Measurements from ENCODE around the gene CSNK2A2. TPM values are rescaled to one million over a fixed set of nuclear protein-coding genes. Genes with fewer than 3 reads are reported as not detected.
A peak's percentile ranks its signal among the peaks of the same experiment; 100 is the strongest.

The CSNK2A2 gene
- total RNA-seq, 5 donors from 2014 or later (not counting 1 experiment from before 2014, with no cell fraction given) = 51.9 to 62.4 (median 55.0) TPM

GRCh38 chr16:58195344-58195743 lies 2.6 kb downstream of the CSNK2A2 start:
- no peak overlapping the region for H3K4me3 ChIP-seq (ENCODE audit: control insufficient read depth in 1 of 2, extremely low read depth in 1 of 2, low read length in 1 of 2)
- Mint-ChIP-seq H3K36me3 (peaks cover 47% of the 10 kb centered on the region), H3K4me1 (peaks cover 65 to 72% (median 70%) of the 10 kb centered on the region in 3 donors), H3K27me3 (peaks cover 0 to 5% of the 10 kb centered on the region in 2 donors), H3K9me3 (no peaks in the 10 kb centered on the region), H3K4me3 (peak overlapping the region in 2 of 3 donors; percentile 0 to 4), H3K27ac (no peak overlapping the region)
- WGBS (ENCODE audit: insufficient coverage) = 90% methylated on average over 3 of the region's 4 CpGs
- ATAC-seq (replicated peaks in 1 of 4) = no peak
- no peak overlapping the region for H3K27ac ChIP-seq (ENCODE audit: low read length)
- H3K36me3 ChIP-seq (ENCODE audit: control insufficient read depth in 2 of 2, extremely low read depth in 1 of 2, insufficient read depth in 1 of 2, low read length in 1 of 2) = peaks cover 0 to 46% of the 10 kb centered on the region in 2 donors
- CTCF ChIA-PET = interaction anchor here (0.7 to 1.0 kb wide), 3 partner anchors 48 to 95 kb away, joined by 3 to 7 read pairs (median 4); partner anchors contain the start of gene CFAP20 (in 1 of the 2)
- peaks cover 0 to 3% of the 10 kb centered on the region in 2 experiments for H3K27me3 ChIP-seq (replicated peaks in 1 of 2; ENCODE audit: control insufficient read depth in 2 of 2, extremely low read depth in 1 of 2, insufficient read depth in 2 of 2, low read length in 1 of 2)
- POLR2A ChIA-PET = no interaction called here
- H3K9me3 ChIP-seq = no peaks in the 10 kb centered on the region
- DNase-seq = no peak
- peaks cover 9 to 18% of the 10 kb centered on the region in 2 experiments for H3K4me1 ChIP-seq (ENCODE audit: control insufficient read depth in 1 of 2, extremely low read depth in 1 of 2, insufficient read depth in 2 of 2, low read length in 2 of 2)

- Mint-ChIP-seq H3K27me3 (no peaks in the 10 kb centered on the region), H3K27ac (no peak overlapping the region), H3K9me3 (no peaks in the 10 kb centered on the region), H3K36me3 (peaks cover 52% of the 10 kb centered on the region), H3K4me3 (no peak overlapping the region), H3K4me1 (peaks cover 65 to 72% (median 71%) of the 10 kb centered on the region in 3 donors)
- Histone ChIP-seq H3K9me3 (no peaks in the 10 kb centered on the region), H3K4me3 (ENCODE audit: control insufficient read depth in 1 of 2, extremely low read depth in 1 of 2, low read length in 1 of 2) (no peak overlapping the region), H3K4me1 (ENCODE audit: control insufficient read depth in 1 of 2, extremely low read depth in 1 of 2, insufficient read depth in 2 of 2, low read length in 2 of 2) (peaks cover 9 to 18% of the 10 kb centered on the region in 2 experiments), H3K27ac (ENCODE audit: low read length) (no peak overlapping the region), H3K27me3 (replicated peaks in 1 of 2; ENCODE audit: control insufficient read depth in 2 of 2, extremely low read depth in 1 of 2, insufficient read depth in 2 of 2, low read length in 1 of 2) (peaks cover 0 to 3% of the 10 kb centered on the region in 2 experiments), H3K36me3 (ENCODE audit: control insufficient read depth in 2 of 2, extremely low read depth in 1 of 2, insufficient read depth in 1 of 2, low read length in 1 of 2) (peaks cover 0 to 48% of the 10 kb centered on the region in 2 donors)
- CTCF ChIA-PET = interaction anchor here (0.7 to 1.0 kb wide), 3 partner anchors 48 to 95 kb away, joined by 3 to 7 read pairs (median 4); partner anchors contain the start of gene CFAP20 (in 1 of the 2)
- no CpG with 5 or more reads among the region's 3 CpGs for WGBS (ENCODE audit: insufficient coverage)
- DNase-seq (no peak), ATAC-seq (replicated peaks in 1 of 4) (no peak)
- POLR2A ChIA-PET = no interaction called here
These were observed 3.1 kb downstream of the CSNK2A2 start for GRCh38 chr16:58194790-58195189.

- Histone ChIP-seq H3K4me3 (ENCODE audit: control insufficient read depth in 1 of 2, extremely low read depth in 1 of 2, low read length in 1 of 2) (no peak overlapping the region), H3K36me3 (ENCODE audit: control insufficient read depth in 2 of 2, extremely low read depth in 1 of 2, insufficient read depth in 1 of 2, low read length in 1 of 2) (peaks cover 0 to 83% of the 10 kb centered on the region in 2 donors), H3K27ac (ENCODE audit: low read length) (no peak overlapping the region), H3K27me3 (replicated peaks in 1 of 2; ENCODE audit: control insufficient read depth in 2 of 2, extremely low read depth in 1 of 2, insufficient read depth in 2 of 2, low read length in 1 of 2) (no peaks in the 10 kb centered on the region), H3K9me3 (no peaks in the 10 kb centered on the region), H3K4me1 (ENCODE audit: control insufficient read depth in 1 of 2, extremely low read depth in 1 of 2, insufficient read depth in 2 of 2, low read length in 2 of 2) (peaks cover 0 to 4% of the 10 kb centered on the region in 2 experiments)
- WGBS (ENCODE audit: insufficient coverage) = 100% methylated on average over 4 of the region's 10 CpGs
- no peak overlapping the region for H3K4me3 Mint-ChIP-seq
- no peaks in the 10 kb centered on the region for H3K27me3 Mint-ChIP-seq
- ChIA-PET CTCF (no interaction called here), POLR2A (no interaction called here)
- no peaks in the 10 kb centered on the region for H3K9me3 Mint-ChIP-seq
- DNase-seq = no peak
- no peak for ATAC-seq (replicated peaks in 1 of 4)
- no peak overlapping the region for H3K27ac Mint-ChIP-seq
- H3K36me3 Mint-ChIP-seq = peaks cover 72% of the 10 kb centered on the region
- peaks cover 30 to 35% (median 32%) of the 10 kb centered on the region in 3 donors for H3K4me1 Mint-ChIP-seq
These were observed 10.1 kb downstream of the CSNK2A2 start for GRCh38 chr16:58187665-58188421.

- H3K4me3 Mint-ChIP-seq = no peak overlapping the region
- H3K36me3 ChIP-seq (ENCODE audit: control insufficient read depth in 2 of 2, extremely low read depth in 1 of 2, insufficient read depth in 1 of 2, low read length in 1 of 2) = peaks cover 0 to 76% of the 10 kb centered on the region in 2 donors
- ChIA-PET POLR2A (no interaction called here), CTCF (no interaction called here)
- no peaks in the 10 kb centered on the region for H3K27me3 ChIP-seq (replicated peaks in 1 of 2; ENCODE audit: control insufficient read depth in 2 of 2, extremely low read depth in 1 of 2, insufficient read depth in 2 of 2, low read length in 1 of 2)
- H3K27ac ChIP-seq (ENCODE audit: low read length) = no peak overlapping the region
- no peaks in the 10 kb centered on the region for H3K27me3 Mint-ChIP-seq
- no peaks in the 10 kb centered on the region for H3K9me3 ChIP-seq
- peak overlapping the region in 1 of 2 donors; percentile 63 for H3K27ac Mint-ChIP-seq
- peaks cover 24 to 29% (median 29%) of the 10 kb centered on the region in 3 donors for H3K4me1 Mint-ChIP-seq
- H3K4me3 ChIP-seq (ENCODE audit: control insufficient read depth in 1 of 2, extremely low read depth in 1 of 2, low read length in 1 of 2) = no peak overlapping the region
- H3K9me3 Mint-ChIP-seq = no peaks in the 10 kb centered on the region
- H3K36me3 Mint-ChIP-seq = peaks cover 70% of the 10 kb centered on the region
- H3K4me1 ChIP-seq (ENCODE audit: control insufficient read depth in 1 of 2, extremely low read depth in 1 of 2, insufficient read depth in 2 of 2, low read length in 2 of 2) = peaks cover 0 to 4% of the 10 kb centered on the region in 2 experiments
- no peak for ATAC-seq (replicated peaks in 1 of 4)
- no peak for DNase-seq
These were observed 10.8 kb downstream of the CSNK2A2 start for GRCh38 chr16:58187092-58187491.

GRCh38 chr16:58186176-58186944 lies 11.5 kb downstream of the CSNK2A2 start:
- Histone ChIP-seq H3K36me3 (ENCODE audit: control insufficient read depth in 2 of 2, extremely low read depth in 1 of 2, insufficient read depth in 1 of 2, low read length in 1 of 2) (peaks cover 0 to 76% of the 10 kb centered on the region in 2 donors), H3K27ac (ENCODE audit: low read length) (no peak overlapping the region), H3K4me3 (ENCODE audit: control insufficient read depth in 1 of 2, extremely low read depth in 1 of 2, low read length in 1 of 2) (no peak overlapping the region), H3K4me1 (ENCODE audit: control insufficient read depth in 1 of 2, extremely low read depth in 1 of 2, insufficient read depth in 2 of 2, low read length in 2 of 2) (peaks cover 0 to 4% of the 10 kb centered on the region in 2 experiments), H3K9me3 (no peaks in the 10 kb centered on the region), H3K27me3 (replicated peaks in 1 of 2; ENCODE audit: control insufficient read depth in 2 of 2, extremely low read depth in 1 of 2, insufficient read depth in 2 of 2, low read length in 1 of 2) (no peaks in the 10 kb centered on the region)
- Mint-ChIP-seq H3K27me3 (no peaks in the 10 kb centered on the region), H3K4me3 (no peak overlapping the region), H3K9me3 (no peaks in the 10 kb centered on the region), H3K4me1 (peaks cover 19 to 26% (median 25%) of the 10 kb centered on the region in 3 donors), H3K36me3 (peaks cover 71% of the 10 kb centered on the region), H3K27ac (no peak overlapping the region)
- no peak for DNase-seq
- CTCF ChIA-PET = interaction anchor here in 1 of 2 donors (0.6 kb wide), 1 partner anchor 644 kb away, joined by 3 read pairs; the partner anchor contains the start of gene ADGRG5
- ATAC-seq (replicated peaks in 1 of 4) = no peak
- POLR2A ChIA-PET = no interaction called here
- WGBS (ENCODE audit: insufficient coverage) = 100% methylated on average over 2 of the region's 6 CpGs

GRCh38 chr16:58177353-58177710 lies 20.6 kb downstream of the CSNK2A2 start:
- no peaks in the 10 kb centered on the region for H3K9me3 Mint-ChIP-seq
- H3K4me3 Mint-ChIP-seq = peak overlapping the region in 1 of 3 donors; percentile 57
- H3K27me3 Mint-ChIP-seq = no peaks in the 10 kb centered on the region
- Histone ChIP-seq H3K4me1 (ENCODE audit: control insufficient read depth in 1 of 2, extremely low read depth in 1 of 2, insufficient read depth in 2 of 2, low read length in 2 of 2) (peaks cover 17% of the 10 kb centered on the region in 2 experiments), H3K9me3 (no peaks in the 10 kb centered on the region), H3K36me3 (ENCODE audit: control insufficient read depth in 2 of 2, extremely low read depth in 1 of 2, insufficient read depth in 1 of 2, low read length in 1 of 2) (peaks cover 5 to 30% of the 10 kb centered on the region in 2 donors), H3K27ac (ENCODE audit: low read length) (peak overlapping the region; percentile 25), H3K4me3 (ENCODE audit: control insufficient read depth in 1 of 2, extremely low read depth in 1 of 2, low read length in 1 of 2) (no peak overlapping the region), H3K27me3 (replicated peaks in 1 of 2; ENCODE audit: control insufficient read depth in 2 of 2, extremely low read depth in 1 of 2, insufficient read depth in 2 of 2, low read length in 1 of 2) (no peaks in the 10 kb centered on the region)
- H3K27ac Mint-ChIP-seq = peak overlapping the region; percentile 72 to 87
- CTCF ChIA-PET = no interaction called here
- WGBS (ENCODE audit: insufficient coverage) = 11% methylated on average over 1 of the region's 1 CpG
- peaks cover 41 to 44% (median 42%) of the 10 kb centered on the region in 3 donors for H3K4me1 Mint-ChIP-seq
- POLR2A ChIA-PET = interaction anchor here in 1 of 2 donors (1.6 kb wide), 1 partner anchor 9 kb away, joined by 5 read pairs; no protein-coding TSS in a partner anchor
- peaks cover 50% of the 10 kb centered on the region for H3K36me3 Mint-ChIP-seq
- DNase-seq (peak in 3 of 35 experiments; percentile 9 to 26 (median 17)), ATAC-seq (replicated peaks in 1 of 4) (peak; percentile 28 to 58 (median 46))

Data from T-cell (primary cell).